WI38 (cell line): Measurements from ENCODE around the gene FOXN1.

Experiments used
- H3K4me3 ChIP-seq: 2 replicates; pipeline ENCODE4 v1.5.1; 2011; ENCODE audit warnings: low read depth, mild to moderate bottlenecking, control low read depth, low read length
- TF ChIP-seq, protein P1 (sequence below): IDR thresholded peaks from 2 replicates; pipeline ENCODE4 v1.5.1; 2012; ENCODE audit warnings: low read depth, mild to moderate bottlenecking, control low read depth, low read length

The FOXN1 gene

DNA sequence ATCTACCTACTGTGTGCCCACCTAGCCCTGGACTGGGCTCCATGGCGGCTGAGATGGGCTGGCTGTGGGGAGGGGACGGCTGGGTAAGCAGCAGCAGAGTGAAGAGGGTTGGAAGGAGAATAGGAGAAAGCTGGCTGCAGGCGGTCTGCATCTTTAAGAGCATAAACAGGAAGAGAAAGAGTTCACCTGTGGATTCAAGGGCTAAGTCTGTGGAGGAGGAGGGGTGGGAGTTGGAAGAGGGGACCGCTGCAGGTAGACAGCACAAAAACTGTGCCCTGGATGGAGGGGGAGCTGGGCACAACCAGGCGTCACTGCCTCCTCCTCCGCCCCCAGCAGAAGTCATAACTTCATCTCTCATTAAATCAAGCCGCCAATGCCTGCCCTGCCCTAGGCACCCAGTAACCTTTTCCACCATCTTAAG lies 32.0 kb upstream of the FOXN1 start:
- no peak overlapping the region for H3K4me3 ChIP-seq
- TF ChIP-seq, protein P1, sequence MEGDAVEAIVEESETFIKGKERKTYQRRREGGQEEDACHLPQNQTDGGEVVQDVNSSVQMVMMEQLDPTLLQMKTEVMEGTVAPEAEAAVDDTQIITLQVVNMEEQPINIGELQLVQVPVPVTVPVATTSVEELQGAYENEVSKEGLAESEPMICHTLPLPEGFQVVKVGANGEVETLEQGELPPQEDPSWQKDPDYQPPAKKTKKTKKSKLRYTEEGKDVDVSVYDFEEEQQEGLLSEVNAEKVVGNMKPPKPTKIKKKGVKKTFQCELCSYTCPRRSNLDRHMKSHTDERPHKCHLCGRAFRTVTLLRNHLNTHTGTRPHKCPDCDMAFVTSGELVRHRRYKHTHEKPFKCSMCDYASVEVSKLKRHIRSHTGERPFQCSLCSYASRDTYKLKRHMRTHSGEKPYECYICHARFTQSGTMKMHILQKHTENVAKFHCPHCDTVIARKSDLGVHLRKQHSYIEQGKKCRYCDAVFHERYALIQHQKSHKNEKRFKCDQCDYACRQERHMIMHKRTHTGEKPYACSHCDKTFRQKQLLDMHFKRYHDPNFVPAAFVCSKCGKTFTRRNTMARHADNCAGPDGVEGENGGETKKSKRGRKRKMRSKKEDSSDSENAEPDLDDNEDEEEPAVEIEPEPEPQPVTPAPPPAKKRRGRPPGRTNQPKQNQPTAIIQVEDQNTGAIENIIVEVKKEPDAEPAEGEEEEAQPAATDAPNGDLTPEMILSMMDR = no peak

DNA sequence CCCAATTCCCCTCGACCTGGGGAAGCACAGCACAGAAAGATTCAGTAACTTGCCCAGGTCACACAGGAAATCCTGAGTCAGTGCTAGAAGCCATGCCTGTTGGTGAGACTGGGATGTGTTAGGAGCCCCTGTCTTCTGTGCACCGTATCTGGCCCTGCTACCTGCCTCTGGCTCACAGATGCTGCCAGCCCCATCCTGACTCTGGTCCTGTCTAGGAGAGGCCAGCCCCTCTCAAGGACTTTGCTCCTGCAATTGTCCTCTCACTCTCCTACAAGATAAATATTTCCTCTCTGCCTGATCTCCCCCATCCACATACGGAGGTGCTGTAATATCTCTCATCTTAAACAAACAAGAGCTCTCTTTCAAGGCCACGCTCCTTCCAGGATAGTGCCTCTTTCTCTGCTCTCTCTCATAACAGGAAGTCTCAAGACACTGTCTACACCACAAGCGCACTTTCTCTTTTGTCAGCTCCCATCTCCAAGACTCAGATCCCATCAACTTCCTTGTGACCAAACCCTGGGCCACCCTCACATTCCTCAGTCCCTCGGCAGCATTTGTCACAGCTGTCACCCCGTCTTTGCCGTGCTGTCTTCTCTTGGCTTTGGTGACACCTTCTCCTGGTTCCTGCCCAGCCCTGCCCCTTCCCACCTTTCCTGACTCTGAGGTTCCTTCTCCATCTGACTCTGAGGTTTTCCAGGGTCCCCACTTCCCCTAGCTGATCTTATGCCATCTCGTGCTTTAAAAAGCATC lies 30.8 kb upstream of the FOXN1 start:
- TF ChIP-seq, protein P1 = no peak
- H3K4me3 ChIP-seq = no peak overlapping the region

DNA sequence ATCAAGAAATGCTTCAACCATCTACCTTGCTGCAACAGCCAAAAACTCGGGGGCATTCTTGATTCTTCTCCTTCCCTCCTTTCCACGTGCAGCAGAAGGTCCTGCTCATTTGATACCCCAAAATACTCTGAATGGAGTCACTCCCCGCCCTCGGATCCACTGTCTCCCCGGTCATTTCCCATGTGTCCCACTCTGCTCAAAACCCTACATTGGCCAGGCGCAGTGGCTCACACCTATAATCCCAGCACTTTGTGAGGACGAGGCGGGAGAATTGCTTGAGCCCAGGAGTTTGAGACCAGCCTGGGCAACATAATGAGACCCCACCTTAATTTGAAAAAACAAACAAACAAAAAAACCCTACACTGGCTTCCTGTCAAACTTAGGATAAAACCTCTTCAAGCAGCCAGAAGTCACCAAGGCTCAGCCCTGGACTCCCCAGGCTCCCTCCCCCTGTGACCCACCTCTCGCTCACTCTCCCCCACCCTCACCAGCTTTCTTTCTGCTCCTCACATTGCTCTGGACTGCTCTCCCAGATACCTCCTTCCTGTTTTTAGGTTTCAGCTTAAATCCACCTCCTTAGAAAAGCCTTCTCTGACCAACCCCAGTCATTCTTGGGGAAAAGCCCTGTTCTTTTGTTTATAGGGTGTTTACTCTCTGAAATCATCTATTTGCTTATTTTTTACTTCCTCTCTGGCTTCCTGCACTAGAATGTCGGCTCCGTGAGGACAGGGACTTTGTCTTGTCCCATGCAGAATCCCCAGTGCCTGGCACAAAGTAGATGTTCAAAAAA lies 29.9 kb upstream of the FOXN1 start:
- TF ChIP-seq, protein P1 = no peak
- no peak overlapping the region for H3K4me3 ChIP-seq

DNA sequence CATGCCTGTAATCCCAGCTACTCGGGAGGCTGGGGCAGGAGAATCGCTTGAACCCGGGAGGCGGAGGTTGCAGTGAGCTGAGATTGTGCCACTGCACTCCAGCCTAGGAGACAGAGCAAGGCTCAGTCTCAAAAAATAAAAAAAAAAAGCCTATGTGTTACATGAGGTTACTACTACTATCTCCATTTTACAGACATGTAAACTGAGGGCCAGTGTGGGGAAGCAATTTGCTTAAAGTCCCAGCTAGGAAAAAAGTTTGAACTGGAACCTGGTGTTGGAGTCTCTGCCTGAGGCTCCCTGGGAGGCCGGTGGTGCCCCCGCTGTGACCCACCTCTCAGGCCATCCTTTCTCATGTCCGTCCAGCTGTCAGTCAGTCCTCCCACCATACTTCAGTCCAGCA lies 28.2 kb upstream of the FOXN1 start:
- H3K4me3 ChIP-seq = no peak overlapping the region
- TF ChIP-seq, protein P1 = no peak

DNA sequence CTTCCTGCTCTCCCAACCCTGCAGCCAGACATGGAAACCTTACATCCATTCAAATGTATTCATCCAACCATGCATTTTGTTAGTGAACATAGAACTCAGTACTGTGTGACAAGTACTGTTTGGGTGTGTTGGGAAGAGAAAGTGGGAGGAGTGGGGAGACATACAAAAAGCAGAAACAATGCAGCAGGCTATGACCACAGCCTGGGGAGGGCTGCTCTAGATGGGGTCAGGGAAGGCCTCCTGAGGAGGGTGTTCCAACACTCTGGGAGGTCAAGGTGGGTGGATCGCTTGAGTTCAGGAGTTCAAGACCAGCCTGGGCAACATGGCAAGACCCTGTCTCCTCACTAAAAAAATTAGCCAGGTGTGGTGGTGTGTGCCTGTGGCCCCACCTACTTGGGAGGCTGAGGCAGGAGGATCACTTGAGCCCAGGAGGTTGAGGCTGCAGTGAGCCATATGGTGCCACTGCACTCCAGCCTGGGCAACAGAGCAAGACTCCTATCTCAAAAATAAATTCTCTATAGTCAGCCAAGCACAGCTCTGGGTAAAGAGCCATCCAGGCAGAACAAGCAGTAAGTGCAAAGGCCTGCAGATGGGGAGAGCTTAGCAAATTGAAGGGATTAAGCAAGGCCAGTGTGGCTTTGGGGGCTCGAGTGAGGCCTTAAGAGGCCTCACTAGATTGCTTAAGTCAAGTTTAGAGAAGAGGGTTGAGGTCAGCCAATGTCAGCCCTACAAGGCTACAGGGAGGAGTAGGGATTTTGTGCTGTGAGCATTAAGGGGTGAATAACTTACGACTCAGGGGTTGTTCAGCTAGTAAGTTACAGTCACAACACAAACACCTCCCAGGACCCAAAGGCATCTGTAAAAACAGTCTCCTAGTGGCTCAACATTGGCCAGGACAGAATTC lies 27.2 kb upstream of the FOXN1 start:
- H3K4me3 ChIP-seq = no peak overlapping the region
- TF ChIP-seq, protein P1 = no peak

DNA sequence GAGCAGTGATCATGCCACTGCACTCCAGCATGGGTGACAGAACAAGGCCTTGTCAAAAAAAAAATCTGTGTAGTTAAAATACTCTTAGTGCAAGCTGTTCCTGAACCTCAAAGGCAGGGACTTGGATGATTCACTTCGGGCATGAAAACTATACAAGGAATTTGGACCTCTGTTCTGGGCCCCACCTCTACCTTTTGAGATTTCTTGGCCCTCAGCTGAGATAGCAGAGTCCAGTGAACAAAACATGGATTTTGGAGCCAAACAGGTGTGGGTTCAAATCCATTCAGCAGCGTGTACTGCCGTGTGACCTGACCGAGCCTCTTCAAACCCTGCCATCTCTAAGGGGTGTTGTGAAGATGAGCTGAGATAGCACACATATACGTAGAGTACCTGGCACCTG lies 25.9 kb upstream of the FOXN1 start:
- no peak overlapping the region for H3K4me3 ChIP-seq
- TF ChIP-seq, protein P1 = no peak
